Thyroid gland (tissue), 4 donors: Measurements from ENCODE around the gene CARD8. TPM values are rescaled to one million over a fixed set of nuclear protein-coding genes. Genes with fewer than 3 reads are reported as not detected.

Experiments
- DNase-seq, 2 donors: peaks; one replicate each; pipeline ENCODE4 v3.0.0-alpha.2; 2019
- H3K27ac ChIP-seq, 3 donors: fragments of 200-600 bp; sonication (generic); 1 replicate in 2 of 3; 2 replicates in 1 of 3; pipeline ENCODE4 v1.5.1; 2016 to 2019; ENCODE audit warnings: mild to moderate bottlenecking in 1 of 3, moderate library complexity in 1 of 3
- H3K27me3 ChIP-seq: fragments of 200-600 bp; sonication (generic); one replicate; pipeline ENCODE4 v1.5.1; 2019
- H3K36me3 ChIP-seq, 2 donors: fragments of 200-600 bp; sonication (generic); one replicate each; pipeline ENCODE4 v1.5.1; 2016 to 2019
- H3K4me1 ChIP-seq, 2 donors: fragments of 200-600 bp; sonication (generic); one replicate each; pipeline ENCODE4 v1.5.1; 2017 to 2019
- H3K4me3 ChIP-seq, 3 donors: fragments of 200-600 bp; sonication (generic); replicated peaks in 1 of 3; 1 replicate in 2 of 3; 2 replicates in 1 of 3; pipeline ENCODE4 v1.5.1; 2016; ENCODE audit warnings: mild to moderate bottlenecking in 1 of 3
- H3K9me3 ChIP-seq: fragments of 200-600 bp; sonication (generic); one replicate; pipeline ENCODE4 v1.5.1; 2017
- POLR2A ChIP-seq, 2 donors: fragments of 450-650 bp; IDR thresholded peaks; one replicate each; pipeline ENCODE4 v1.6.1; 2017; ENCODE audit warnings: antibody characterized with exemption in 2 of 2, mild to moderate bottlenecking in 2 of 2, moderate library complexity in 1 of 2
- WGBS, 2 donors: methylation state at CpG; one replicate each; pipeline ENCODE4 v1.1.5; 2017; 5-methylcytosine and 5-hydroxymethylcytosine counted together
- intact Hi-C: fragments of 100-400 bp; cut with DNase I; formaldehyde crosslinking; loops from one replicate; pipeline ENCODE4 v1.15.1; 2023
- total RNA-seq, 4 donors: library from RNA; depleted of rRNA; stranded (reverse); fragments of >200 nt; gene quantifications; one replicate each; pipeline ENCODE4 v1.2.3, GENCODE V29; 2016
- TF ChIP-seq, protein P1 (sequence below), 6 experiments: fragments of 200-600 bp in 3 of 6; fragments of 450-650 bp in 3 of 6; sonication (generic) in 3 of 6; IDR thresholded peaks; one replicate each; pipeline ENCODE4 v1.5.1; 2016 to 2019; ENCODE audit warnings: antibody characterized with exemption in 6 of 6, mild to moderate bottlenecking in 2 of 6, inconsistent platforms in 1 of 6, moderate library complexity in 1 of 6

The CARD8 gene
- total RNA-seq, 4 donors from 2014 or later = 37.0 to 58.9 (median 57.7) TPM

DNA sequence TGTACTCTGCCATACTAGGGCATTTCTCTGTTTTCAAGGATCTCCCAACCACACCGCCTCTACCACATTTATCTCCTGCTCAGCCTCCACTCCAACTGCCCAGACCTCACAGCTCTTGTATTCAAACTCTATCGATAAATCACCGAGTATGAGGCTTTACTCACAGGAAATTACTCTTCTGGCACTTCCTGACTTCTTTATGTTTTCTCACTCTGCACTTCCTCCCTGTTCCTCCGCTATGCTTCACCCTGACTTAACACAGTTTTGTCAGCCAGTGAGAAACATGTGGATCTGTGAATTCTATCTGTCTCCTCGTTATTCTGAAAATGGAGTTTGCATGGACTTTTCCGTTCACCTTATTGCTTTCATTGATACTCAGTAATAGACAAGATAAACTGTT lies 2.6 kb upstream of the CARD8 start:
- WGBS, 2 donors = 67 to 70% methylated on average over 6 of the region's 6 CpGs
- Histone ChIP-seq H3K4me3 (no peak overlapping the region), H3K27ac (no peak overlapping the region), H3K36me3 (no peaks in the 10 kb centered on the region), H3K9me3 (no peaks in the 10 kb centered on the region), H3K4me1 (peaks cover 10 to 14% of the 10 kb centered on the region in 2 donors), H3K27me3 (no peaks in the 10 kb centered on the region)
- intact Hi-C loops = loop anchor here (10.0 kb wide), 2 partner anchors 54 to 144 kb away; partner anchors contain the start of gene PLA2G4C
- no peak for DNase-seq
- TF ChIP-seq, protein P1, sequence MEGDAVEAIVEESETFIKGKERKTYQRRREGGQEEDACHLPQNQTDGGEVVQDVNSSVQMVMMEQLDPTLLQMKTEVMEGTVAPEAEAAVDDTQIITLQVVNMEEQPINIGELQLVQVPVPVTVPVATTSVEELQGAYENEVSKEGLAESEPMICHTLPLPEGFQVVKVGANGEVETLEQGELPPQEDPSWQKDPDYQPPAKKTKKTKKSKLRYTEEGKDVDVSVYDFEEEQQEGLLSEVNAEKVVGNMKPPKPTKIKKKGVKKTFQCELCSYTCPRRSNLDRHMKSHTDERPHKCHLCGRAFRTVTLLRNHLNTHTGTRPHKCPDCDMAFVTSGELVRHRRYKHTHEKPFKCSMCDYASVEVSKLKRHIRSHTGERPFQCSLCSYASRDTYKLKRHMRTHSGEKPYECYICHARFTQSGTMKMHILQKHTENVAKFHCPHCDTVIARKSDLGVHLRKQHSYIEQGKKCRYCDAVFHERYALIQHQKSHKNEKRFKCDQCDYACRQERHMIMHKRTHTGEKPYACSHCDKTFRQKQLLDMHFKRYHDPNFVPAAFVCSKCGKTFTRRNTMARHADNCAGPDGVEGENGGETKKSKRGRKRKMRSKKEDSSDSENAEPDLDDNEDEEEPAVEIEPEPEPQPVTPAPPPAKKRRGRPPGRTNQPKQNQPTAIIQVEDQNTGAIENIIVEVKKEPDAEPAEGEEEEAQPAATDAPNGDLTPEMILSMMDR (IDR thresholded peaks at IDR 0.05) = no peak
- no peak for TF ChIP-seq POLR2A (IDR thresholded peaks at IDR 0.05)

DNA sequence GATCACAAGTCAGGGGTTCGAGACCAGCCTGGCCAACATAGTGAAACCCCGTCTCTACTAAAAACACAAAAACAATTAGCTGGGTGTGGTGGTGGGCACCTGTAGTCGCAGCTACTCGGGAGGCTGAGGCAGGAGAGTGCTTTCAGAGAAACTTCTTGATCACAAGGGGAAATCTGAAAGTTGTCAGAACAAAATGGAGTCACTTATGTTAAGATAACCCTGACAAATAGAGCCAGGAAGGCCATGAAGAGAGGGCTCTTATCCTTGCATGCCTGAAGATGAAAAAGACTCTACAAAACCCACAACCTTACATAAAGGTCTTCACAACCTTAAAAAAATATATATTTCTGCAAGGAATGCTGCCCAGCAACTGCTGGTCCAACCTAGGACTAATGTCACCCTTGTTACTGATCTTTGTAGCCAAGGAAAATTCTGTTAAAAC lies 1.2 kb downstream of the CARD8 start:
- TF ChIP-seq POLR2A (IDR thresholded peaks at IDR 0.05) = no peak
- TF ChIP-seq, protein P1 (IDR thresholded peaks at IDR 0.05) = no peak
- WGBS, 2 donors = 83 to 85% methylated on average over 4 of the region's 4 CpGs
- Histone ChIP-seq H3K4me1 (peaks cover 17 to 18% of the 10 kb centered on the region in 2 donors), H3K36me3 (no peaks in the 10 kb centered on the region), H3K27ac (peak overlapping the region in 2 of 3 donors; percentile 87 to 96), H3K4me3 (peak overlapping the region in 1 of 3 donors; percentile 60), H3K27me3 (no peaks in the 10 kb centered on the region), H3K9me3 (no peaks in the 10 kb centered on the region)
- no peak for DNase-seq
- intact Hi-C loops = loop anchor here (10.0 kb wide), 2 partner anchors 50 to 140 kb away; partner anchors contain the start of gene PLA2G4C

DNA sequence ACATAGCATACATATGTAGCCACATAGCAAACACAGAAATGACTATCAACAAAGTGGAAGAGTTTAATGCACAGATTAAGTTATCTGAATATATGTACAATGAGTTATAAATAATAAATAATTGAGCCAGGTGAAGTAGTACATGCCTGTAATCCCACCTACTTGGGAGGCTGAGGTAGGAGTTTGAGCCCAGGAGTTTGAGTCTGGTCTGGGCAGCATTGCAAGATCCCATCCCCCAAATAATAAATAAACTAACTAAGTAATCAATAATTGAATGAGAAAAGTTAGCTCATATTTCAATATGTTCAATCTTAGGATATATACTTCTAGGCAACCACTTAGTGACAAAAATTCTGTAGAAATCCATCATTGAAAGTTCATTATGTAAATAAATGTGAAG lies 1.7 kb downstream of the CARD8 start:
- peak overlapping the region in 2 of 3 donors; percentile 87 to 96 for H3K27ac ChIP-seq
- no peak for DNase-seq
- H3K27me3 ChIP-seq = no peaks in the 10 kb centered on the region
- peaks cover 17 to 18% of the 10 kb centered on the region in 2 donors for H3K4me1 ChIP-seq
- no peak overlapping the region for H3K4me3 ChIP-seq
- no peaks in the 10 kb centered on the region for H3K9me3 ChIP-seq
- intact Hi-C loops = loop anchor here (10.0 kb wide), 2 partner anchors 49 to 139 kb away; partner anchors contain the start of gene PLA2G4C
- no peaks in the 10 kb centered on the region for H3K36me3 ChIP-seq
- no peak for TF ChIP-seq POLR2A (IDR thresholded peaks at IDR 0.05)
- TF ChIP-seq, protein P1 (IDR thresholded peaks at IDR 0.05) = no peak

DNA sequence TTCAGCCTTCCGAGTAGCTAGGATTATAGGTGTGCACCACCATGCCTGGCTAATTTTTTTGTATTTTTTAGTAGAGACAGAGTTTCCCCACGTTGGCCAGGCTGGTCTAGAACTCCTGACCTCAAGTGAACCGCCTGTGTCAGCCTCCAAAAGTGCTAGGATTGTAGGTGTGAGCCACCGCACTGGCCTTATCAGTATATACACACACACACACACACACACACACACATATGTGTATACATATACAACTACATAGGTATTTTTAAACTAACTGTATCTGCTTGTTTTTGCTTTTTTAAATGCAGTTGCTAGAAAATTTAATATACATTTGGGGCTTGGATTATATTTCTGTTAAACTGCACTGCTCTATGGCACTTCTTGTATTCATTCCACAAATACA lies 3.1 kb downstream of the CARD8 start:
- no peak overlapping the region for H3K27ac ChIP-seq
- no peak overlapping the region for H3K4me3 ChIP-seq
- peaks cover 17 to 18% of the 10 kb centered on the region in 2 donors for H3K4me1 ChIP-seq
- intact Hi-C loops = loop anchor here (10.0 kb wide), 2 partner anchors 48 to 138 kb away; partner anchors contain the start of gene PLA2G4C
- TF ChIP-seq, protein P1 (IDR thresholded peaks at IDR 0.05) = no peak
- no peak for TF ChIP-seq POLR2A (IDR thresholded peaks at IDR 0.05)
- H3K27me3 ChIP-seq = no peaks in the 10 kb centered on the region
- H3K36me3 ChIP-seq = no peaks in the 10 kb centered on the region
- 81 to 94% methylated on average over 4 of the region's 4 CpGs for WGBS, 2 donors
- H3K9me3 ChIP-seq = no peaks in the 10 kb centered on the region
- no peak for DNase-seq

DNA sequence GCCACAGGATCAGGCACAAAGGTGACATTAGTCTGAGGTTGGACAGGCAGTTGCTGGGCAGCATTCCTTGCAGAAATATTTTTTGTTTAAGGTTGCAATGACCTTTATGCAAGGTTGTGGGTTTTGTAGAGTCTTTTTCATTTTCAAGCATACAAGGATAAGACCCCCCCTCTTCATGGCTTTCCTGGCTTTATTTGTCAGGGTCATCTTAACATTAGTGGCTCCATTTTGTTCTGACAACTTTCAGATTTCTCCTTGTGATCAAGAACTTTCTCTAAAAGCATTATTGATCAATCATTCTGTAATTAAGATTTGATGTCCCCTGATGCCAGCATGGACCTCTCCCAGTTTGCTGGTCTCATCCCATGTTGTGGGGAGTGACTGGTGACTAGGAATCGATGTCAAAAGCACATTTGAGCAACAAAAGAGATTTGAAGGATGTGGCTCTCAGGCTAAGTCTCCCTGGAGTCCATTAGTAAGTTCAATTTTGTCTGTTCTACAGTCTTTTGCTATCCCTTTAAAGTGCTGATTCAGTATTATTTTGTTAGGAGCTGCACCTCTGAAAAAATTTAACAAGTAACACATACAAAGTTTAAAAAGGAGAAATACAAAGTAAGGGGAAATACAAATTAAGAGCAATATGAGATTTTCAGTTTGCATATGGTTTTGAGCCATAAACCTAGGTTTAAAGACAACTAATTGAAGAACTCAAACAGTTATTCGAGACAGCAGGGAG lies 5.3 kb downstream of the CARD8 start:
- WGBS, 2 donors = 83 to 86% methylated on average over 2 of the region's 2 CpGs
- Histone ChIP-seq H3K4me3 (no peak overlapping the region), H3K36me3 (no peaks in the 10 kb centered on the region), H3K27me3 (no peaks in the 10 kb centered on the region), H3K27ac (peak overlapping the region in 2 of 3 donors; percentile 13 to 47), H3K9me3 (no peaks in the 10 kb centered on the region), H3K4me1 (peaks cover 19 to 34% of the 10 kb centered on the region in 2 donors)
- DNase-seq = no peak
- TF ChIP-seq, protein P1 (IDR thresholded peaks at IDR 0.05) = no peak
- TF ChIP-seq POLR2A (IDR thresholded peaks at IDR 0.05) = no peak
- intact Hi-C loops = loop anchor here (10.0 kb wide), 2 partner anchors 46 to 136 kb away; partner anchors contain the start of gene PLA2G4C
